Inflammatory macrophage treated with lipopolysaccharide for 1 hour (primary cell): ENCODE data around the gene HOXC9.
A peak's percentile ranks its signal among the peaks of the same experiment; 100 is the strongest.

Source experiments
- DNase-seq, 2 donors: peaks; one replicate each; pipeline ENCODE4 v3.0.0-alpha.2; 2020 to 2022

Gene HOXC9

DNA sequence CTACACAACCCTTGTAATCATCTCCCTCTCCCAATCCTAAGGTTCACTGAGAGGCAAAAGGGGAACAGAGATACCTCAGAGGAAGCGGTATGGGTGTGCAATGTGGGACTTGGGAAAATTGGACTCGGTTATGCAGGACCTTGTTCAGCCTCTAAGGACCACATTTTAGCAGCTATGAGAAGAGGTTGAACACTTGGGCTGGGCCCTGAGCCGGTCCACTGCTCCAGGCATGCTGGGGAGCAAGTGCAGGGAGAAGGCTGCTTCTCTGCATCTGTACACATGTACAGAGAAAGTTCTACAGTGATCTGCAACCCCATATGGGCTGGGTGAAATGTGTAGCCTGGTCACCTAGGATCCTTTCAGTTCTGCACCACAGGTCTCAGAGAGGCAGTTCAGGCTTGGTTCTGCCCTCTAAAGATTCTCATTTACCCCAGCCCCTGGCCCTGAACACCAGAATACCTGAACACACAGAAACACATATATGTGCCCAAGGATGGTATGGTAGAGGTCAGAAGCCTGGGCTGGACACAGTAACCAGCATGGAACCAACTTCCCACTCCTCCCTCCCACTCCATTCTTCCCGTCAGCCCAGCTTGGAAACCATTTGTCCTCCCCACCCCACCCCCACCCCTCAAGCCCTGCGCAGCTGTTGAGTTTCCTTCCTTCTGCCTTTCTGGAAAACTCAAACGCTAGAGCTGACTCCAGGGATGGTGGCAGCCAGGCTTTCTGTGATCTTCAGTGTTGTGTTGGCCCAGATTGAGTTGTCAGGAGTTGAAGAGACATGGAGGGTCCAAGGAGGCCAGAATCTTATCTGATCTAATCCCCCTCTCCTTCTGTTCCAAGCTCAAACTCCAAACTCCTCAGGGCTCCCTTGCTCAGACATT lies 43.3 kb downstream of the HOXC9 start:
- no peak for DNase-seq

DNA sequence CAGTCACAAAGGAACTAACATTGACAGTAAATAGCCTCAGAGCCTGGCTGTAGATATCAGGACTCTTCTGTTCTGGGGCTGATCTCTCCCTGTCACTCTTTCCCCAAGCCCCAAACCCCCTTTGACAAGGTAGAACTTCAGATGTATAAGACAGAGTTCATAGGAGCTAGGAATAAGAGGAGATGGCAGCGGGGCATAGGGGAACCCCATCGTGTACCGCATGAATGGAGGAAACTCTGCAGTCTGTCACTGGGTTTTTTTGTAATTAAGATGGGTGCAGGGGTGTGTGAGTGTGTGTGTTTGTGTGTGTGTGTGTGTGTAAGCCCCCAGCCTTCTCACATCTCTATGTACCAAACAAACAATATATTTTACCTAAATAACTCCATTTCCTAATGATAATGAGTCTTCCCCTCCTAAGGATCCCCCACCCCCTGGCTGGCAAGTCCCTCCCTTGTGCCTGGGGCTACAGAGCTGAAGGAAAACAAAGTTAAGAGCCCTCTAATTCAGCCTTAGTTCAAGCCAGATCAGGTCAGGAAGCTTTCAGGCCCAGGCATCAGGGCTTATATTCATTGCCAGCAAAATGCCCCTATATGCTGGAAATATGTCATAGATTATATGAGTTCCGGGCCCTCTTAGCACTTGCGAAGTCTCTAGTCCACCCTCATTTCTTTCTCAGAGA lies 44.6 kb downstream of the HOXC9 start:
- no peak for DNase-seq

DNA sequence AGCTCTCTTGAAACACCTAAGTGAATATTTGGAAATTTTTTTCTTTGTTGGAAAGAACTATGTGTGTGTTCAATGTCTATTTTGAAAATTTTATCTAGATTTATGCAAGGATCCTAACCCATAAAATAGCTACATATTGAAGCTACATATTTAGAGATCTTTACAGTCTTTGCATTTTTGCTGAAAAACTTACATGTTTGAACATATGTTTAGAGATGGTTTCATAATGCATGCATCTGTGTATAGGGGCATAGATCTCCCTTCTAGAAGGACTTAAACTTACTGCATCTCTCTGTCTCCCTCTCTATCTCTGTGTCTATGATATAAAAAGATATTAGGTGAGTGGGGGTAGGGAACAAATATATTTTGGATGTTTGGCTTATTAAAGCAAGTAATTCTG lies 45.4 kb downstream of the HOXC9 start:
- DNase-seq: no peak

DNA sequence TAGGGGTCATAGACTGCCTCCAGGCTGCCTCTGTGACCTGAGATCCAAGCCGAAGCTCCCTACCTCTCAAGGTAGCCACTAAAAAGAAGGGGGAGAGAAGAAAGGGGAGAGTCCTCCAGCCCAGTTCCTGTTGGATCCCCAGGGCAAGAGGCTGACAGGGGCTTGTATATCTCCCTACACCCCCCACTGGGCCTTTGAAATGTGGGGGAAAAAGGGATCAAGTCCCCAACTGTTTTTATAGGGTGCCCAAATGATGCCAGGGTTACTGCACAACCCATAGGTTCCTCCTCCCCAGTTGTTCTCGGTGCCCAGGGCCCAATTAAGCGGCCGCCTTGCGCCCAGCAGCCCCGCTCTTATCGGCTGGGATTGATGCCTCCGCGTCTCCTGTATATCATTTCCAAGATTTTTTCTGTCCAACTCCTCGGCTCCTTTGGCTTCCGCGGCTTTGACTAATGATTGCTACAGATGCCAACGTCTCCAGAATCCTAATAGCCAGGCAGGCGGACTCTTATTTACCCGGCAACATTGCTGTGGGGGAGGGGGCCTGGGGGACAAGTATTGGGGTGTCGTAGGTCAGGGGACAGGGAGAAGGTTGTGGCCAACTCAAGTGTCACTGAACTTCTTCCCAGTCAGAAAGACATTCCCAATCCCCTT lies 46.0 kb downstream of the HOXC9 start:
- DNase-seq: no peak

DNA sequence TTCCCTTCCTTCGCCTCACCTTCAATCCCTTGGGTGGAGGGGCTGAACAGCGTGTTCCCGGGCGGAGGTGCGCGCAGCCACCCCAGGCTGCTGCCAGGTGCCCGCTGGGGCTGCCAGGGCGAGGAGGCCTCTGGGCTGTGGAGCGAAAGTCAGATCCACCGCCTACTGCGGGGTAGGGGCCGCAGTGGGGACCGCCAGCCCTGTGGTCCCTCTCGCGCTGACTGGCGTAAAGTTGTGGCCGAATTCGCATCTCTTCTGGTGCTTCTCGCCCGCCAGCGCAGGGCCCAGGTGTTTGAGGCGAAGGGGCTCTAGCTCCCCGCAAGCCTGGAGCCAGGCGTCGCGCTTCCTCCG lies 46.8 kb downstream of the HOXC9 start:
- no peak for DNase-seq

GRCh38 chr12:54047160-54047963 lies 47.4 kb downstream of the HOXC9 start:
- DNase-seq: no peak

GRCh38 chr12:54047964-54048303 lies 48.0 kb downstream of the HOXC9 start:
- DNase-seq: no peak

DNA sequence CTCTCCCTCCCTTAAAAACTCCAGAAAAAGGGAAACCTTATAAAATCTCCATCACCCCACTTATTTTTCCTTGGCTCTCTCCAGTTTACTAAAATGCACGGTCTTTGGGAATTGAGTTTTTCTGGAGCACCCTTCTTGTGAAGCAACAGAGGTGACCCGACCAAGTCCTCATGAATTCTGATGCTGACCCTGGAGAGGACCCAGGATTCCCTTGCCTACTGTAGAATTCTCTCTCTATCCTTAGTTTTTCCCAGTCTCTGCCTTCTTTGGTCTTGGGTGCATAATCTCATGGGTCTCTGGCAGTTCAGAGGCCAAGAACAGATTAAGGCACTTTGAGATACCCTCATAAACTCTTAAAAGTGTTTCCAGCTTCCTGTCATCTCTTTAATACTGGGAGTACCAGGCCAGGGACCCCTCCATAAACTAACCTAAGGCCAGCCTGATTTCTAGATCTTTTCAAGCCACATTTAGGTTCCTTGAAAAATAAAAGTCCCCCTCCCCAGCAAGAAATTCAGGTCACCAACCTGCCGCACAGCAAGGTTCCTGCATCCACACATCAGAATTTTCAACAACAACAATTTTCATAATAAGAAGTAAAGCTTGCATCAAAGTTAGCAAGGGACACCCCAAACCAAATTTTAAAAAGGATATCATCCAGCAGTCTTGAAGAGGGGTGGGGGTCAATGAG lies 48.6 kb downstream of the HOXC9 start:
- no peak for DNase-seq

GRCh38 chr12:54049108-54049507 lies 49.1 kb downstream of the HOXC9 start:
- no peak for DNase-seq

DNA sequence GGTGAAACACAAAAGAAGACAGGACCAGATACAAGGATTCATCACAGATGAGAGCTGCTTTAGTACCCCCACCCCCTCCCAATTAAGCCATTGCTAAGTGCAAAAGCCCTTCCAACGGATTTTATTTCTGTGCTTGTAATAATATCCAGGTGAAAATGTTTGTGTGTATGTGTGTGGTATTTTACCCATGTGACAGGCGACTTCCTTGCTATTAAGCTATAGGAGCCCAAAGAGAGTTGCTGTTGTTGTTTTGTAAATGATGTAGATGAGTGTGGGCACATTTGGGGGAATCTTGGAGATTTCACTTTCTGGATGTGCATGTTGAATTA lies 50.5 kb downstream of the HOXC9 start:
- no peak for DNase-seq

GRCh38 chr12:54051026-54051842 lies 51.3 kb downstream of the HOXC9 start:
- peak in 1 of 2 donors; percentile 11 for DNase-seq

GRCh38 chr12:54051874-54052437 lies 52.0 kb downstream of the HOXC9 start:
- no peak for DNase-seq

- no peak for DNase-seq
Measured at GRCh38 chr12:54052438-54053002, 52.6 kb downstream of the HOXC9 start.
